Erythroblast (primary cell): Measurements from ENCODE around the gene OLFML2A.

Source experiments
- GATA1 ChIP-seq: IDR thresholded peaks from 2 replicates; pipeline ENCODE4 v1.6.1; 2011; ENCODE audit warnings: low read depth, mild to moderate bottlenecking, control low read depth, low read length, moderate library complexity
- POLR2A ChIP-seq: IDR thresholded peaks from 2 replicates; pipeline ENCODE4 v1.6.1; 2011; ENCODE audit warnings: mild to moderate bottlenecking, low read length

GRCh38 chr9:124859803-124860581 lies 83.1 kb downstream of the OLFML2A start:
- no peak for TF ChIP-seq POLR2A
- no peak for TF ChIP-seq GATA1
